Transverse colon (tissue), 4 donors: Measurements from ENCODE around the gene DRC7. TPM values are rescaled to one million over a fixed set of nuclear protein-coding genes. Genes with fewer than 3 reads are reported as not detected.

Experiments used
- DNase-seq: peaks from one replicate; pipeline ENCODE4 v3.0.0-alpha.2; 2019
- H3K27ac ChIP-seq, 4 donors: fragments of 200-600 bp; sonication (generic); 2 replicates each; pipeline ENCODE4 v1.5.1; 2016 to 2018; ENCODE audit warnings: inconsistent platforms in 4 of 4
- H3K27me3 ChIP-seq: fragments of 200-600 bp; sonication (generic); 2 replicates; pipeline ENCODE4 v1.5.1; 2017; ENCODE audit warnings: inconsistent platforms
- H3K36me3 ChIP-seq, 4 donors: fragments of 200-600 bp; sonication (generic); 2 replicates each; pipeline ENCODE4 v1.5.1; 2017 to 2019; ENCODE audit warnings: inconsistent platforms in 4 of 4
- H3K4me1 ChIP-seq, 4 donors: fragments of 200-600 bp; sonication (generic); 2 replicates each; pipeline ENCODE4 v1.5.1; 2017 to 2020; ENCODE audit warnings: inconsistent platforms in 4 of 4
- H3K4me3 ChIP-seq, 4 donors: fragments of 200-600 bp; sonication (generic); 1 replicate in 1 of 4; 2 replicates in 3 of 4; pipeline versions ENCODE4 v1.5.1 to v1.6.1; 2017 to 2019; ENCODE audit warnings: inconsistent platforms in 4 of 4
- H3K9me3 ChIP-seq, 2 donors: fragments of 200-600 bp; sonication (generic); 2 replicates each; pipeline ENCODE4 v1.5.1; 2017 to 2019; ENCODE audit warnings: inconsistent platforms in 2 of 2
- EP300 ChIP-seq: sonication (generic); formaldehyde crosslinking; IDR thresholded peaks from one replicate; pipeline ENCODE4 v1.6.1; 2017; ENCODE audit warnings: antibody characterized with exemption, low read depth
- POLR2A ChIP-seq: fragments of 450-650 bp; IDR thresholded peaks from one replicate; pipeline ENCODE4 v1.6.1; 2016; ENCODE audit warnings: antibody characterized with exemption, mild to moderate bottlenecking, moderate library complexity
- POLR2AphosphoS5 ChIP-seq, 3 donors: sonication (generic); formaldehyde crosslinking; IDR thresholded peaks; one replicate each; pipeline ENCODE4 v1.6.1; 2016; ENCODE audit warnings: antibody characterized with exemption in 3 of 3
- WGBS, 2 donors: methylation state at CpG; one replicate each; pipeline ENCODE4 v1.1.5; 2018; ENCODE audit warnings: low coverage in 1 of 2; 5-methylcytosine and 5-hydroxymethylcytosine counted together
- in situ Hi-C, 4 donors: fragments of 200-750 bp; cut with MboI; loops; one replicate each; pipeline versions ENCODE4 v1.15.0 to v1.15.1; 2017; ENCODE audit warnings: low sequenced_read_pairs in 3 of 4, low pct_ligation_motif_present in 1 of 4, low pct_unique_long_range_greater_than_20kb in 1 of 4
- intact Hi-C: fragments of 100-400 bp; cut with DNase I; formaldehyde crosslinking; loops from one replicate; pipeline ENCODE4 v1.15.1; 2023; ENCODE audit warnings: low total_unique reads
- total RNA-seq, 4 donors: library from RNA; depleted of rRNA; stranded (reverse); fragments of >200 nt; gene quantifications; one replicate each; pipeline ENCODE4 v1.1.0, GENCODE V29; 2016
- TF ChIP-seq, protein P1 (sequence below), 5 experiments: fragments of 200-600 bp in 3 of 5; fragments of 450-650 bp in 2 of 5; sonication (generic) in 3 of 5; IDR thresholded peaks; 1 replicate in 2 of 5; 2 replicates in 3 of 5; pipeline ENCODE4 v1.5.1; 2016 to 2017; ENCODE audit warnings: antibody characterized with exemption in 5 of 5, inconsistent platforms in 3 of 5, mild to moderate bottlenecking in 2 of 5, moderate library complexity in 1 of 5

The DRC7 gene
- total RNA-seq, 4 donors from 2014 or later: not detected

DNA sequence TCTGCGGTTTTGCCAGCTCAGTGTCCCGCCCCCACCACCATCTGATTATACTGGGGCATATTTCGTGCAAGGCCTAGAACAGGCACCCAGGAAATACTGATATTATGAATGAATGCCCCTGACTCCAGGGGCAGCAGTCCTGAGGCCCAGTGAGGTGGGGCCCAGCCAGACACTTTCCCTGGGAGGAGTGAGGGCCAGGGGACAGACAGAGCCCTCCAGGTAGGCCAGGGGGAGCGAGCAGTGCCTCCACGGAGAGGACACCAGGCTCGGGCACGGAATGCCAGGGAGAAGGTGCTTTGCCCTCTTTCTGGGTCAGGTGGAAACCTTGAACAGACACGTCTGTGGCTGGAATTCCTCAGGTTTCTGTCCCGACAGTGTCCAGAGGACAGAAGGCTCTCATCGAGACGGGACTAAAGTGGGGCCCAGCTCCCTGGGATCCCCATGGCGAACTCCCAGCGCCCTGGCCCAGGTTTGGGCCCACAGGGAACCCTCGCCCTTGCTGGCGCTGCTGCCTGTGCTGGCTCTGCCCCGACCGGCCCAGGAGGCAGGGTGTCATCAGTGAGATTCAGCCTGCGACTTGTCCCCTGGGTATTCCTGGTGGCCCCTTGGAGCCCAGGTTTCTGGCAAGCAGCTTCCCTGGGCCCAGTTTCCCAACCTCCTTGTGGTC is 45.3 kb downstream of the DRC7 start:
- H3K27me3 ChIP-seq: no peaks in the 10 kb centered on the region
- H3K4me3 ChIP-seq: no peak overlapping the region
- DNase-seq: no peak
- no peak overlapping the region for H3K27ac ChIP-seq
- no peak for TF ChIP-seq POLR2AphosphoS5 (IDR thresholded peaks at IDR 0.05)
- TF ChIP-seq EP300: no peak
- TF ChIP-seq, protein P1, sequence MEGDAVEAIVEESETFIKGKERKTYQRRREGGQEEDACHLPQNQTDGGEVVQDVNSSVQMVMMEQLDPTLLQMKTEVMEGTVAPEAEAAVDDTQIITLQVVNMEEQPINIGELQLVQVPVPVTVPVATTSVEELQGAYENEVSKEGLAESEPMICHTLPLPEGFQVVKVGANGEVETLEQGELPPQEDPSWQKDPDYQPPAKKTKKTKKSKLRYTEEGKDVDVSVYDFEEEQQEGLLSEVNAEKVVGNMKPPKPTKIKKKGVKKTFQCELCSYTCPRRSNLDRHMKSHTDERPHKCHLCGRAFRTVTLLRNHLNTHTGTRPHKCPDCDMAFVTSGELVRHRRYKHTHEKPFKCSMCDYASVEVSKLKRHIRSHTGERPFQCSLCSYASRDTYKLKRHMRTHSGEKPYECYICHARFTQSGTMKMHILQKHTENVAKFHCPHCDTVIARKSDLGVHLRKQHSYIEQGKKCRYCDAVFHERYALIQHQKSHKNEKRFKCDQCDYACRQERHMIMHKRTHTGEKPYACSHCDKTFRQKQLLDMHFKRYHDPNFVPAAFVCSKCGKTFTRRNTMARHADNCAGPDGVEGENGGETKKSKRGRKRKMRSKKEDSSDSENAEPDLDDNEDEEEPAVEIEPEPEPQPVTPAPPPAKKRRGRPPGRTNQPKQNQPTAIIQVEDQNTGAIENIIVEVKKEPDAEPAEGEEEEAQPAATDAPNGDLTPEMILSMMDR (IDR thresholded peaks at IDR 0.05): no peak
- no peak for TF ChIP-seq POLR2A
- intact Hi-C loops: loop anchor here (5.0 kb wide), 1 partner anchor 527 kb away; no protein-coding TSS in a partner anchor
- peaks cover 10 to 14% (median 13%) of the 10 kb centered on the region in 4 donors for H3K4me1 ChIP-seq
- no peaks in the 10 kb centered on the region for H3K9me3 ChIP-seq
- 90 to 95% methylated on average over 7 to 15 of the region's 18 CpGs for WGBS, 2 donors
- in situ Hi-C loops: no loop called here
- no peaks in the 10 kb centered on the region for H3K36me3 ChIP-seq

DNA sequence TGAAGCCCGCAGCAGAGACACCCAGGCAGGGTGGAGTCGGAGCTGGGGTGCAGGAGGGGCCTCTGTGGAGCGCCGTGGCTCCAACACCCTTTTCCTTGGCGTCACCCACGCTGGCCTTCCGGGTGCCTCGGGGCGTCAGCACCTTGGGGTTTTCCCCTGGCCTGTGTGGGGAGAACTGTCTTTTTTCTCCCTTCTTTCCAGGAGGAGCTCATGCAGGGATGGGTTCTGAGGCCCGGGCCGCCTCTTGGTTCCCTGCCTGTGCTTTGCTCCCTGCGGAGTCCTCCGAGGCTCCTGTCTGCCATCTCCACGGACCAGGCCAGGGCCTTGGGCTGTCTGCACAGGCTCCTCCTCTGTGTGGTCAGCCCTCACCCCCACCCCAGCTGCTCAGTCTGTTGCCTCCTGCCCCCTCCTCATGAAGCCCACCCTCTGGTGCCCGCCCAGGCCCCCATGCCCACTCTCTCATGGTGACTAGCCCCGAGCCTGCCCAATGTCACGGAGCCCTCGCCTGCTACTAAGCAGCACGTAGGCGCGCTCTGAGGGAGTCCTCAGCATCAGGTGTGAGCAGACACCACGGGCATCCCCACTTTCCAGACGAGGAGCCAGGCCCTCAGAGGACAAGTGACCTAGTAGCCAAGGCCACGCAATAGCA is 45.9 kb downstream of the DRC7 start:
- 50 to 95% methylated on average over 1 to 22 of the region's 24 CpGs for WGBS, 2 donors
- no peak for DNase-seq
- Histone ChIP-seq H3K27me3 (no peaks in the 10 kb centered on the region), H3K4me3 (no peak overlapping the region), H3K9me3 (no peaks in the 10 kb centered on the region), H3K36me3 (no peaks in the 10 kb centered on the region), H3K27ac (no peak overlapping the region), H3K4me1 (peaks cover 10 to 14% (median 13%) of the 10 kb centered on the region in 4 donors)
- intact Hi-C loops: loop anchor here (5.0 kb wide), 1 partner anchor 527 kb away; no protein-coding TSS in a partner anchor
- in situ Hi-C loops: no loop called here
- TF ChIP-seq, protein P1 (IDR thresholded peaks at IDR 0.05): no peak
- no peak for TF ChIP-seq POLR2AphosphoS5 (IDR thresholded peaks at IDR 0.05)
- no peak for TF ChIP-seq EP300
- no peak for TF ChIP-seq POLR2A

DNA sequence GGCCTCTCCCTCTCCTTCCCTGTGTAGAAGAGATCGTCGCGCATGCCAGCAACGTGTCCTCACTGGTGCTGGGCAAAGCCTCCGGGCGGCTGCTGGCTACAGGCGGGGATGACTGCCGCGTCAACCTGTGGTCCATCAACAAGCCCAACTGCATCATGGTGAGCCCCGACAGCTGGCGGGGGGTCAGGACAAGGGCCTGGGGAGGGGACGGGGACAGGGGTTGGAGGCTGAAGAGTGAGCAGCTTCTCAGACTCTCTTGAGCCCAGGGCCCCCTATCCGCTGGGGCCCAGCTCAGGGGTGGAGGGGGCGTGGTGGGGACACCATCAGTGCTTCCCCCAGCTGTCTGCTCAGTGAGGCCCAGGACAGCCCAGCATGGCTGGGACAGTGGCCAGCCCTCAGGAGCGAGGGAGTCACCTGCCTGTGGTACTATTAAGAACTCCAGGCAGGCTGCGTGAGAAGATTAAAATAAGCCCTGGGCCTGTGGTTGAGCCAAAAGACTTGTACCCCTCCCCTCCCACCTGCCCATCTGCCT is 47.1 kb downstream of the DRC7 start:
- TF ChIP-seq, protein P1 (IDR thresholded peaks at IDR 0.05): no peak
- TF ChIP-seq EP300 (no peak), POLR2AphosphoS5 (IDR thresholded peaks at IDR 0.05) (no peak), POLR2A (no peak)
- no peak overlapping the region for H3K4me3 ChIP-seq
- H3K9me3 ChIP-seq: no peaks in the 10 kb centered on the region
- WGBS, 2 donors: 83% methylated on average over 16 of the region's 16 CpGs; no CpG with 5 or more reads in 1 of the 2 donors
- peaks cover 4 to 6% (median 5%) of the 10 kb centered on the region in 4 donors for H3K4me1 ChIP-seq
- intact Hi-C loops: loop anchor here (5.0 kb wide), 1 partner anchor 526 kb away; no protein-coding TSS in a partner anchor
- DNase-seq: no peak
- H3K27me3 ChIP-seq: no peaks in the 10 kb centered on the region
- H3K36me3 ChIP-seq: no peaks in the 10 kb centered on the region
- in situ Hi-C loops: no loop called here
- H3K27ac ChIP-seq: no peak overlapping the region

DNA sequence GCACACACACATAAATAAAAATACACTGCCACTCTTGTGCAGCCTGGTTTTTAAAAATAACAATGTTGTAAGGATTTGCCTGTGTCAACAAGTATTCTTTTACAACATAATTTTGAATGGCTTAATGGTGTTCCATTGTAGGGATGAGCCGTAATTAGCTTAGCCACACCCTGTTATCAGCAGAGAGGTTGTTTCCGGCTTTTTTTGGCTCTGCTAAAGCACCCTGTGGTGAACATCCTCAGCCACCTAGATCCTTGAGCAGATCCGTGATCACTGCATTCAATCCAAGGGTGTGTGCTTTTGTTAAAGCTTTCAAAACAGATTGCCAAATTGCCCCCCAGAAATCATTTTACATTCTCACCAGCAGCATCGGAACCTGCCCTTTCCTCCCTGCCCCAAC is 47.9 kb downstream of the DRC7 start:
- Histone ChIP-seq H3K27ac (no peak overlapping the region), H3K4me1 (no peaks in the 10 kb centered on the region), H3K9me3 (no peaks in the 10 kb centered on the region), H3K36me3 (no peaks in the 10 kb centered on the region), H3K27me3 (no peaks in the 10 kb centered on the region), H3K4me3 (no peak overlapping the region)
- in situ Hi-C loops (no loop called here), intact Hi-C loops (loop anchor here (5.0 kb wide), 1 partner anchor 525 kb away; no protein-coding TSS in a partner anchor)
- DNase-seq: no peak
- 62 to 73% methylated on average over 2 to 4 of the region's 4 CpGs for WGBS, 2 donors
- TF ChIP-seq POLR2A: no peak
- TF ChIP-seq, protein P1 (IDR thresholded peaks at IDR 0.05): no peak
- no peak for TF ChIP-seq POLR2AphosphoS5 (IDR thresholded peaks at IDR 0.05)
- no peak for TF ChIP-seq EP300
